Right cardiac atrium (tissue), 5 donors: ENCODE measurements around the gene RNPS1. TPM values are rescaled to one million over a fixed set of nuclear protein-coding genes. Genes with fewer than 3 reads are reported as not detected.

Experiments
- microRNA-seq, 2 donors: library from miRNA; unstranded; fragments of <30 nt; microRNA quantifications; one replicate each; pipeline ENCODE4 v1.2.0, GENCODE V29; 2020 to 2021
- polyA plus RNA-seq: library from polyadenylated mRNA; stranded (reverse); fragments of 200-250 nt; gene quantifications from one replicate; pipeline ENCODE4 v1.2.3, GENCODE V29; 2013
- total RNA-seq, 4 donors: library from RNA; stranded (reverse); fragmentation: NEBNext Ultra II Directional; extraction: Animal tissue kit (Norgen Biotek cat#: 25700); gene quantifications; one replicate each; pipeline ENCODE4 v1.2.1, GENCODE V29; 2021
- donor health status: healthy with polysubstance abuse.
- donor health status: DM: no; HTN: yes; CAD: no.
- donor health status: DM: no; HTN: no; CAD: no.
- donor health status: DM: no; HTN: yes; CAD: no; lungs with severe emphysema.
- donor health status: DM: yes; HTN: yes; CAD: no.

Gene RNPS1
- total and polyA plus RNA-seq, 5 donors = 103 to 114 (median 106) TPM

Small RNAs within 50 kb of the gene (microRNA-seq; reads per million reads assigned to microRNA genes)
- gene MIR3677 (0 to 0.42 reads per million in 2 donors), gene MIR4717 (0 reads per million in 2 donors)

Other genes with a start within 250 kb of the RNPS1 start
- gene NPW, start 248.3 kb downstream of the RNPS1 start, total RNA-seq = not detected
- gene NPW, start 248.3 kb downstream of the RNPS1 start, polyA plus RNA-seq = not detected
- 100 to 1,000 TPM; 131 to 257 (median 158) TPM for gene NHERF2, start 241.2 kb downstream of the RNPS1 start, total RNA-seq
- 228 TPM for gene NHERF2, start 241.2 kb downstream of the RNPS1 start, polyA plus RNA-seq
- gene NTHL1, start 220.3 kb downstream of the RNPS1 start, total RNA-seq = 10 to 100 TPM in 3 of 4 donors, 1 to 10 TPM in 1; 4.3 to 14.0 (median 12.5) TPM
- 21.3 TPM for gene NTHL1, start 220.3 kb downstream of the RNPS1 start, polyA plus RNA-seq
- 10 to 100 TPM; 67.3 to 72.4 (median 69.4) TPM for gene TSC2, start 220.1 kb downstream of the RNPS1 start, total RNA-seq
- 34.7 TPM for gene TSC2, start 220.1 kb downstream of the RNPS1 start, polyA plus RNA-seq
- gene PKD1, start 132.2 kb downstream of the RNPS1 start, total RNA-seq = 100 to 1,000 TPM in 2 of 4 donors, 10 to 100 TPM in 2; 95.9 to 111 (median 99.1) TPM
- 98.4 TPM for gene PKD1, start 132.2 kb downstream of the RNPS1 start, polyA plus RNA-seq
- under 1 TPM in 3 of 4 donors, not detected in 1; 0.24 to 0.89 (median 0.88) TPM for gene RAB26, start 119.5 kb downstream of the RNPS1 start, total RNA-seq
- 0.95 TPM for gene RAB26, start 119.5 kb downstream of the RNPS1 start, polyA plus RNA-seq
- gene TRAF7, start 112.3 kb downstream of the RNPS1 start, total RNA-seq = 10 to 100 TPM; 26.1 to 39.2 (median 33.0) TPM
- gene TRAF7, start 112.3 kb downstream of the RNPS1 start, polyA plus RNA-seq = 17.7 TPM
- 10 to 100 TPM in 3 of 4 donors, 1 to 10 TPM in 1; 9.3 to 26.5 (median 12.3) TPM for gene CASKIN1, start 71.5 kb downstream of the RNPS1 start, total RNA-seq
- 9.7 TPM for gene CASKIN1, start 71.5 kb downstream of the RNPS1 start, polyA plus RNA-seq
- 10 to 100 TPM; 24.2 to 29.3 (median 27.0) TPM for gene MLST8, start 62.7 kb downstream of the RNPS1 start, total RNA-seq
- gene MLST8, start 62.7 kb downstream of the RNPS1 start, polyA plus RNA-seq = 33.3 TPM
- gene BRICD5, start 57.3 kb downstream of the RNPS1 start, total RNA-seq = 10 to 100 TPM in 1 of 4 donors, 1 to 10 TPM in 3; 6.8 to 11.0 (median 7.9) TPM
- gene BRICD5, start 57.3 kb downstream of the RNPS1 start, polyA plus RNA-seq = 3.4 TPM
- gene PGP, start 53.3 kb downstream of the RNPS1 start, total RNA-seq = 10 to 100 TPM; 20.2 to 24.8 (median 21.5) TPM
- gene PGP, start 53.3 kb downstream of the RNPS1 start, polyA plus RNA-seq = 19.3 TPM
- 10 to 100 TPM; 11.8 to 16.1 (median 14.2) TPM for gene E4F1, start 44.5 kb downstream of the RNPS1 start, total RNA-seq
- 13.7 TPM for gene E4F1, start 44.5 kb downstream of the RNPS1 start, polyA plus RNA-seq
- under 1 TPM; 0.17 to 0.43 (median 0.33) TPM for gene DNASE1L2, start 31.7 kb downstream of the RNPS1 start, total RNA-seq
- gene DNASE1L2, start 31.7 kb downstream of the RNPS1 start, polyA plus RNA-seq = 0.48 TPM
- 100 to 1,000 TPM; 110 to 145 (median 121) TPM for gene ECI1, start 16.5 kb downstream of the RNPS1 start, total RNA-seq
- gene ECI1, start 16.5 kb downstream of the RNPS1 start, polyA plus RNA-seq = 166 TPM
- gene ABCA3, start 72.6 kb upstream of the RNPS1 start, total RNA-seq = 10 to 100 TPM in 1 of 4 donors, 1 to 10 TPM in 3; 7.7 to 11.3 (median 8.5) TPM
- 6.9 TPM for gene ABCA3, start 72.6 kb upstream of the RNPS1 start, polyA plus RNA-seq
- 1 to 10 TPM in 3 of 4 donors, under 1 TPM in 1; 0.78 to 1.9 (median 1.5) TPM for gene CCNF, start 161.3 kb upstream of the RNPS1 start, total RNA-seq
- gene CCNF, start 161.3 kb upstream of the RNPS1 start, polyA plus RNA-seq = 0.70 TPM
- 1 to 10 TPM in 2 of 4 donors, under 1 TPM in 2; 0.58 to 2.2 (median 1.2) TPM for gene TEDC2, start 192.0 kb upstream of the RNPS1 start, total RNA-seq
- 1.5 TPM for gene TEDC2, start 192.0 kb upstream of the RNPS1 start, polyA plus RNA-seq
- 1 to 10 TPM in 2 of 4 donors, under 1 TPM in 2; 0.50 to 1.8 (median 0.90) TPM for gene NTN3, start 203.2 kb upstream of the RNPS1 start, total RNA-seq
- 0.59 TPM for gene NTN3, start 203.2 kb upstream of the RNPS1 start, polyA plus RNA-seq
- 10 to 100 TPM; 11.6 to 15.5 (median 13.0) TPM for gene TBC1D24, start 207.0 kb upstream of the RNPS1 start, total RNA-seq
- 5.7 TPM for gene TBC1D24, start 207.0 kb upstream of the RNPS1 start, polyA plus RNA-seq
- gene ATP6V0C, start 245.8 kb upstream of the RNPS1 start, total RNA-seq = 100 to 1,000 TPM; 153 to 180 (median 179) TPM
- gene ATP6V0C, start 245.8 kb upstream of the RNPS1 start, polyA plus RNA-seq = 206 TPM